Activated CD8-positive, alpha-beta memory T cell treated with anti-CD3 and anti-CD28 coated beads, Interleukin-2, amount 50 U/mL, for 4 hours (primary cell): ENCODE measurements around the gene BCKDHB.
"Not testable (repeated sequence)": the region's sequence is repeated elsewhere in the genome, so short reads cannot be mapped to it uniquely, and the experiment has no call there.

Experiments
- DNase-seq: peaks from one replicate; pipeline ENCODE4 v3.0.0-alpha.2; 2020

BCKDHB gene

DNA sequence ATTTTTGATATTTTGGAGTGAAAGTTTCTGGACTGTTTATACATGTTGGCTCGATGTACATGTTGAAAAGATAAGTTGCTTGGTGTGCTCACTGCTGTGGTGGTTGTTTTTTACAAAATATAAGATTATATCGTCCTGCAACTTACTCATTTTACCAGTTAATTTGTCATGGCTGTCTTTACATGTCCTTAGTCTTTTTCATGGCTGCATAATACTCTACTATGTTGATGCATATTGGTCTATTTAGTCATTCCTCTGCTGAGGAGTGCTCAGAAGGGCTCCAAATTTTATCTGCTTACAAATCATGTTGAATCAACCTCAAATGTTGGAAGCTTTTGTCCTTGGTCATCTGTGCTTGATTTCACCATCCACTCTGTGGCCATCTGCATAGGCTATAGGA, 164.6 kb downstream of the BCKDHB start:
- DNase-seq: no peak

DNA sequence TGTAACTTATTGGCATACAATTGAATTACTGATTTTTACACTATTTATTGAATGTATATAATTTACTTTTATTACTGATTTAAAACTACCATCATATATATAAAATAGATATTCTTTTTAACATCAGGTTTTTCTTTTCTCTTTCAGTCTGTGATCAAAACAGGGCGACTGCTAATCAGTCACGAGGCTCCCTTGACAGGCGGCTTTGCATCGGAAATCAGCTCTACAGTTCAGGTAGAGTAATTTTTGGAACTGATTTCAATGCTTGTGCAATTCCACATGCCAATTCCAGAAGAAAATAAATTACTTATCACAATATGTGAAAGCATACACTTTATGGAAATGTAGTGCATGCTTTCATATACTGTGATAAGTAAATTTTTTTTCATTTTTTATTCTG, 166.5 kb downstream of the BCKDHB start:
- DNase-seq: no peak

DNA sequence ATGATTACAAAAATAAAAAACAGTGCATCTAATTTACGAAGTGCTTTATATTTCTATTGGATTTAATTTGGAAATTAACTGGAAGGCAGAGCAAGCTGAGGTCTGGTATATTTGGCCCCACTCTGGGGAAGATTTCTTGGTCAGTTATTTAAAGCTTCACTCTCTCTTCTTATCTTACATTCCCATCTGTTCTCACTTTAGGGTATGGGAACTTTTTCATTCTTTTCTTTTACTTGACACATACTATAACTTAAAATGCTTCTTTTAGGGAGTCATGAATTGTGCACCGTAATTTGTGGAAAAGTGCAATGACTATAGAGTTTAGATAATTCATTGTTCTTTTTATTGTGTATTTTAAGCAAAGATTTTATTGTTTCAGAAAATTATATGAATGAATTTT, 170.4 kb downstream of the BCKDHB start:
- DNase-seq: no peak

DNA sequence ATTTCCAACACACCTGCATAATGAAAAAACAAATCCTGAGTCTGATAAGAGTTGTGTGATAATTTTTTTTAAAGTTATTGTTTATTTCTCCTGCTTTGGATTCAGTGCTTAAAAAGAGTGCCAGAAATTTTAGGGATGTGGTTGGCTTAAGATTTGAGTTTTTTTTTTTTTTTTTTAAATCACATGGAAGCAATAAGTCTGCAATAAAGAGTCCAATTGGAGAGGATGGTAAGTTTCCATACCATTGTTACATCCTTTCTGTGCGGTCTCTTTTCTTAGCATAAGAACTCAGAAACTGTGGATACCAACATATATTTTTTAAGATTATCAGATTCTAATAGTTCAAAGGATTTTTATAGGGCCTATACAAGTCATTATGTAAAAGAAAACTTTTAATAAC, 171.0 kb downstream of the BCKDHB start:
- no peak for DNase-seq

DNA sequence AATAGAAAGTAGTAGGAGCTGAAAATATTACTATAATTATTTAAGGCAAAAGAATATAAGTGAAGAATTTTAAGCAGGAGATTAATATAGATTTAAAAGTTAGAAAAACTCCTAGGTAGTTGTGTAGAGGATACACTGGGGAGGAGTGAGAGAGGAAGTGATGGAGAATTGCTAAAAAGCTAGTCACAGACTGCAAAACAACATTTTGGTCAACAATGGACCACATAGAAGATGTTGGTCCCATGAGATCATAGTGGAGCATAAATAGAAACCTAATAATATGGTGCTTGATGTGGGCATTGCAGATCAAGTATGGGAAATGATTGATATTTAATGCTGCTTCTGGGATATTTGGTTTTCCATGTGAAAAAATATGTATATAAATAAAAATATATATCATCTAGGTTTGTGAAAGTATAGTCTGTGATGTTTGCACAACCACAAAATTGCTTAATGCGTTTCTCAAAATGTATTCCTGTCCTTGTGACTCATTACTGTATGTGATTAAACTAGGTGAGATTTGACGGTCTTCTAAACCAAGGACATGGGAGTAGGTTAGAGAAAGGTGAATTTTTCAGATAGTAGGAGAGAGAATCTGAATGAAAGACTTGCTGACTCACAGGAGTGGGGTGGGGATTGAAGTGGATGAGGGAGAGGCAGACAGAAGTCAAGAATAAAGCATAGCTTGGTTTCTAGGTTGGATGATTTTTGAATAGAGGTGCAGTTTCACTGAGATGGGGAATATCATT, 174.0 kb downstream of the BCKDHB start:
- no peak for DNase-seq

DNA sequence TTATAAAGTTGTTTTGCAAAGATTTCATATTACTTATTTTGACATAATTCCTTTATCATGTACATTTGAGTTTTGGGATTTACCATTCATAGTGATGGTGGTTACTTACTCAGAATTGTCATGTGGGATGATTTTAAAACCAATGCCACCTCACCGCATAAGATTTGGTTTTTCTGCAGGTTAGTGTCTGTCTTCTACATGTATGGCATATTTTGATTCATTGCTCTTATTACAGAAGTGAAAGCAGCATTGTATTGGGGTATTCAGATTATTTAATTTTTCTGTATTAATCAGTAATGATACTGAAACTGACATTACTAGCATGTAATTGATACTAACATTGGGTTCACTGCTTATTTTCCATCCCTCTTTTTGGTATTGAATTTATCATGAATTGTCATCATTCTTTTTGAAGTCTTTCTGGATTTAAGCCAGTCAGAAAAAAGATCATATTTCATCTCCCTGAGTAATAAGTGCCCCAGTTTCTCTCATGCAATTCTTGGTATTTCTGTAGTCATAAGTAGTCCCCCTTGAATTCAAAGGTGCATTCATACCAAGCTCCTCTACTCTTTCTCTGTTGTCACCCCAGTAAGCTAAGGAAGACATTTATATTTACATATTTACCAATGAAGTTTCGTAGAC, 176.6 kb downstream of the BCKDHB start:
- no peak for DNase-seq

DNA sequence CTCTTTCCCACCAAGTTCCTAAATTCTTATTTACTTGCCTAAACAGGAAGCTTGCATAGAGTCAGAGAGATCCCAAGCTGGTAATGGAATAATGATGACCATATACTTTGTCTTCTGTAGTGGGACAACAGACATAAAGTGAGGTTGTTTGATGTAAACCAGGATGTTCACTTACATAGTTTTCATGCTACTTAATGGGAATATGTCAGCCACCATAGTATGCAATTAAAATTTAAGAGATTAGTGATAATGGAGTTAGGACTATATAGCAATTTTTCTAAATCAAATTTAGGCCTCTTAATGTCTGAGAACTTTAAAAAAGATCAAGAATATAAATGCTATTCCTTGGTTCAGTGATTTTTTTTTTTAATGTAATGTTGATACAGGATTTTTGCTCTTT, 180.6 kb downstream of the BCKDHB start:
- no peak for DNase-seq

DNA sequence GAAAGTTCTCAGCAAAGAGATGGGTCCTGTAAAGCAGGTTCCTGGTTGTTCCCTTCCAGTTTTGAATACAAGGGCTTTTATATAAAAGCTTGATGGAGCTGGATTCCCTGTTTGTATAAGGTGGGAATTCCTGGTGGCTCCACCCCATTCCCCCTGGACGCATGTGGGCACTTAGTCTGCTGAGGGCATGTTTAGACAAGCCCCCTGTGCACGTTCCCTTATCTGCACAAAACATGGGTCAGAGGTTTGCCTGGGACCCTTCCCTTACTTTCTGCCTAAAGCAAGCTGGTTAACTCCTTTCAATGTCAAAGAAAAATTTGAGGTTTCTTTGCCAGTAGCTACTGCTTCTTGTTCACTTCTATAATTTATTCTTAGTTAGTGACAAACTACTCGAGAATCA, 181.1 kb downstream of the BCKDHB start:
- no peak for DNase-seq

DNA sequence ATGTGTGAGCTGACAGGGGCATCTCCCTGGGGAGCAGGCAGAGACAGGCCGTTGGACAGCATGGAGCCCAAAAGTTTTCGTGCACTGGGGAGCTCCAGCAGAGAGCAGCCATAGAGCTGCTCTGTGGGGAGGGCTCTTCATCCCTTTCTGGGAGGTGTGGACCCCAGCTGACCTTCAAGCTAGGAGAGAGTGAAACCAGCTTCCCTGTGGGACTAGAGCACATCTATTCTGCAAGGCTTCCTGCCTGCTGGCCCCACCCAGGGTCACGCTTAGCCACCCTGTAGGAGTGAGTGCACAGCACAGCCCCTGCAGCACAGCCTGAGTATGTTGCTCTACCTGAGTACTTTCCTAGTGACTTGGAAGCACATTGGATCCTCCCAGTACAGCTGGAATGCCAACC, 183.3 kb downstream of the BCKDHB start:
- no peak for DNase-seq

DNA sequence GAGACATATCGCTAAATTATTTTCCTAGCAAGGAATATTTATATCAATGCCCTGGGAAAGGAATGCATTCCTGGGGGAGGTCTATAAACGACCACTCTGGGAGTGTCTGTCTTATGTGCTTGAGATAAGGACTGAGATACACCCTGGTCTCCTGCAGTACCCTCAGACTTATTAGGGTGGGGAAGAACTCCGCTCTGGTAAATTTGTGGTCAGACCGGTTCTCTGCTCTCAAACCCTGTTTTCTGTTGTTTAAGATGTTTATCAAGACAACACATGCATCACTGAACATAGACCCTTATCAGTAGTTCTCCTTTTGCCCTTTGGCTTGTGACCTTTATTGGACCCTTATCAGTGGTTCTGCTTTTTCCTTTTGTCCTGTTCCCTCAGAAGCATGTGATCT, 188.1 kb downstream of the BCKDHB start:
- not testable (repeated sequence) for DNase-seq

DNA sequence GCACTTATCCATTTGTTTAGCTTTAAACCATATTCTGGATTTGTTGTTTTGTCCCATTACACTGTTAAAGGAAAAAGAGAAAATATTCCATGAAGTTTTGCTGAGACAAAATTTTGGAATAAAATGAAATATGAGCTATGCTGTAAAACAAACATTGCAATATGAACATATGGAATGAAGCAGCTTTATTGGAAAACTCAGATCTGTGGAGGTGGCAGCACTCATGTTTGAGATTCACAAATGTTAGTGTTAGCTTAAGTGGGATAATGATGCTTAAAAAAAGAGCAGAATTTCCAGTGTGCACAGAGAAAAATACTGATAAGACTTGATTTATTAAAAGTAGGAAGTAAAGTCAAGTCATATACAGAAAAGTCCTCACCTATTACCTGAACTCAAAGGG, 196.2 kb downstream of the BCKDHB start:
- no peak for DNase-seq

DNA sequence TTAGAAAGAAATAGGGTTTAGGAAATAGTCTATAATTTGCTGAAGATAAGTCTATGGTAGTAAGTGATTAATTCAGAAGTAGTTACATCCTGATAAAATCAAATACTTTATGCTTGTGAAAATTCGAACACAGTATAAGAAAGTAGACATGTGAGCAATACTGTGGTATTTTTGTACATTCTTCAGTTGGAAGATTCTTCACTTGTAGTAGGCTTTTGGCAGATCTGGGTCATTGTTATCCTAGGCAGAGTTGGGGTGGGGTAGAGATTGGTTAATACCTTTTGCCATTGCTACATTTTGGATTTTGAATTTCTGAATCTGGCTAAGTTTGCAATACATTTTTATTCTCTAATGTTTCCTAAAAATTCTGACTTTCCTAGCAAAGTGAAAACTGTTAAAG, 197.5 kb downstream of the BCKDHB start:
- no peak for DNase-seq

DNA sequence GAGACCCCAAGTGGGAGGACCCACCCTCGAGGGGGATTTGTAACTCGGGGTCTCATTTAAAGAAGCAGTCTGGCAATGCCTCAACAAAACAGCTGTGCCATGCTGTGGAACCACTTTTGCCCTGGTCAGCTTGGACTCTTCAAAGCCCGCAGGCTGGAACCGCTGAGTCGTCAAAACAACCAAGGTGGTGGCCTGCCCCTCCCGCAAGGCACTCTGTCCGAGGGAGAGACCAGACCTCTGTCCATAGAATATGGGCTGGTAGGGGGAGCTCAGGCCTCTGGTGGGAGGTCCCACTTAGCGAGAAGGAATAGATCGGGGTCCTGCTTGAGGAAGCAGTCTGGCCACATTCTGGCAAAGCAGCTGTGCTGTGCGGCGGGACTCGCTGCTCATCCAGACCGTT, 208.1 kb downstream of the BCKDHB start:
- DNase-seq: no peak

DNA sequence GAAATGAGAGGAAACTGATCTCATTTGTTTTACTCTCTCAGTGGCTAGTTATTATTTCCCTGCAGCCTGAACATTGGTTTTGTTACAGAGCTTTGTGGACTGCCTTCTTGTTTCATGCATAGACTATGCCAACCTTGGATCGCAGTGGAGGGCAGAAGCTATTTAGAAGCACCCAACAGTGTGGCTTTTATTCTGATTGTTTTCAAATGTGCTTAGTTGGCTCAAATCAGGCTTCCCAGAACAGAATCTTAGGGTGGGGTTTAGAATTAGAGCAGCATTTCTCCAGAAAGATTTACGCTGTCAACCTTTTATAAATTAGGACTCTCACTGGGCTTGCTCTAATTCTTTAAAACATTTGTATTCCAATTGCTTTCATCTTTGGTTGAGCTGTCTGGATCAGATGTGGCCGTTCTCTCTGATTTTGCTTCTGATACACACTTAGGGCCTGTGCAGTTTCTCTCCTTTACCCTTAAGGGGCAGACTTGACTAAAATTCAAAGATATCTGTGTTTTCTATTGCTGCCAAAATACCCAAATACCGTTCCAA, 210.3 kb downstream of the BCKDHB start:
- no peak for DNase-seq

DNA sequence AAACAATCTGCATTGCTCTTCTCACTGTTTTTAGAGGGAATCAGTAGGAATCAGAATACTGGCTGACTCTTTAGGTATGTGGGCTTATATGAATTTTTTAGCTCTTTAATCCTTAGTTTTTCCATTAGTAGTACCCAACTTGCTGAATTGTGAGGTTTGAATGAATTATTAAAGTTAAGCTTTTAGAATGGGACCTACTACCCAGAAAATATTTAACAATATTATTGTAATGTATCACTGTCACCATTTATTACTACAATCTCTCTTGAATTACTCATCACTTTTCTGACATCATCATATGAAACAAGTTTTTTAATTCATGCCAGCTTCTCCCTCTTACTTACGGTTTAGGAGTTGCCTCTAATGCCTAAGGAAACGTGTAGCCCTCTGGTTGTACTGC, 212.7 kb downstream of the BCKDHB start:
- DNase-seq: no peak

DNA sequence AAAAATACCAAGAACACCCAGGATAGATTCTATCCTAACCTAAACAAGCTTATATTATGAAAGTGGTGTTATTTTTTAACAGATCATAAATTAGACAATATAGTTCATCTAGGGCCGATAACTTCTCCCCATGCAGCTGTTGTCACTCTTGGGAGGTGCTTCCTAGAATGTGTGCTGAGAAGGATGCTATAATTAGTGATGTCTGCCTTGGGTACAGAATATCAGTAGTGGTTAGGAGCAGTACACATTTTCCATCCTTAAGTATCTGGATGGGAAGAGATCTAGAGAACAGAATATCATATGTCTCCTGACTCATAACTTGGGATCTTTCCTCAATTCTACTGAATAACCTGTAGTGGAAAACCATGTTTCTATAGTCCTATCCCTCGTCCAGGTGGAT, 214.5 kb downstream of the BCKDHB start:
- no peak for DNase-seq

DNA sequence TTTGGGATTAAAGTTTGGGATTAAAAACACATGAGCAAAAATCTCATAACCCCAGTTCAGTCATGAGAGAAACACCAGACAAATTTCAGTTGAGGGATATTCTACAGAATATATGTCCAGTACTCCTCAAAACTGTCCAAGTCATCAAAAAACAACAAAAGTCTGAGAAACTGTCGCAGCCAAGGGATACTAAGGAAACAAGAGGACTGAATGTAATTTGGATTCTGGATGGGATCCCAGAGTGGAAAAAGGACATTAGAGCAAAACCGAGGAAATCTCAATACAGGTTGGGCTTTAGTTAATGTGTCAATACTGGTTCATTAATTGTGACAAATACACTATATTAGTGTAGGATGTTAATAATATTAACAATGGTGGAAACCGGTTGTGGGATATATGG, 219.3 kb downstream of the BCKDHB start:
- DNase-seq: no peak

DNA sequence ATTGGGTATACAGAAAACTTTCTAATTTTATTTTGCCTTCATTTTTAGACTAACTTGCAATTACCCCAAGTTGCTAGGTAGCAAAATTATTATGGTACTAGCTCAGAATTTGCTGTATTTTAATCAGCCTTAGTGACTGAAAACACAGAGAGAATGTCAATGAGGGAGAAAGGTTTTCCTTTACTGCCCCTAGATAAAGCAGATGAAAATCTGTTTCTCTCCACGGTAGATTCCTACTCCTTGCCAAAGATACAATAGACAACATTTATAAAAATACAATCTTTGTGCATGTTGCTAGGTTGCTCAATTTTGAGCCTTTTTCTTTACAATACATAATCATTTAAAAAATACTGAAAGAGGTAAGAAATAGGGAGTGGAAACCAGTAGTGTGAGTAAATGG, 222.2 kb downstream of the BCKDHB start:
- DNase-seq: no peak

DNA sequence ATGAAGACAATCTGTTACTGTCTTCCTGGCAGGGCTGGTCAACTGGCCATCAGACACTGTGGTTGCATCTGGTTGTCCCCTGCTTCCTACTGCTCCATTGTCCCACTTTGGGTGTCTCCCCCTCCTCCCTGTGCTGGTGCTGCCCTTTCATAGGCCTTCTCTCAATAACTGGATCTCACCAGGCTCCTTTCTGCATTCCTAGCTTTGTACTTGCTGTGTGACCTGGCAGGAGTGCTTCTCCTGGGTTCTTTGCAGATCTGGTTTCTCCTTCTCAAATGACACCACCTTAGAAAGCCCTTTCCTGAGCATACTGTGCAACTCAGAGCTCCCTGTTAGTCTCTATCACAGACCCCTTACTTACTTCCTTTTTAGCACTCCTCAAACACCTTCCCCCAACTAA, 223.0 kb downstream of the BCKDHB start:
- no peak for DNase-seq

DNA sequence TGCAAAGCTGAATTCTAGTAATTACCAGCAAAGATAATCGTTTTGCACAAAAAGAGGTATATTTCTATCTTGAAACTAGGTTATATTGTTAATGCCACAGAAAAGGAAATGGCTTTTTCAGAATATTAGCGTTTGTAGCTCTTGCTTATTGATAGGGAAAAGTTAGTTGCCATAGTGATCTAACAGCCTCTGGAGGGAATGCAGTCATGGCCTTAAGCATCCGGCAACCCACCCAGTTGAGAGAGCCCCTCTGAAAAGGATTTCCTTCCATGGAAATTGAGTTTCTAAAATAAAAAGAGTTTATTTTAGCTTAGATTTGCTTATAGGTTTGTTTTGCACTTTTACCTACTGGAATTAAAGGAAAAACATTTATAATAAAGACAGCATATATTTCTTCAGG, 224.5 kb downstream of the BCKDHB start:
- no peak for DNase-seq

DNA sequence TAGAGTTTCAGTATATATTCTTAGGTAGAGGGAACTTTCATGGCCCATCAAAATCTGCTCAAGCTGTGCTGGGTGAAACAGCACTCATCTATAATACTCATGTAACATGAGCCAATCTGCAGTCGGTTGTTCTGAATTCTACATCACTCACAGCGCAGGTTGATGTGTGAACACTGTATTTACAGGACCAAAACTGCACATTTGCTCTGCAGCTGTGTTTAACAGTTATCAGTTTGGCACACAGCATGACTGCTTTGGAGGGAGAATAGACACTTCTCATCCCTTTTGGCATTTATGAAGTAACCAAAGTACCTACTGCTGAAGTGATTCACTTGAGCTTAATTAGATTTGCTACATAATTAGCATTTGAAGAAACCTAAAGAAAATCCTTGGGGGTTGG, 225.1 kb downstream of the BCKDHB start:
- DNase-seq: no peak

DNA sequence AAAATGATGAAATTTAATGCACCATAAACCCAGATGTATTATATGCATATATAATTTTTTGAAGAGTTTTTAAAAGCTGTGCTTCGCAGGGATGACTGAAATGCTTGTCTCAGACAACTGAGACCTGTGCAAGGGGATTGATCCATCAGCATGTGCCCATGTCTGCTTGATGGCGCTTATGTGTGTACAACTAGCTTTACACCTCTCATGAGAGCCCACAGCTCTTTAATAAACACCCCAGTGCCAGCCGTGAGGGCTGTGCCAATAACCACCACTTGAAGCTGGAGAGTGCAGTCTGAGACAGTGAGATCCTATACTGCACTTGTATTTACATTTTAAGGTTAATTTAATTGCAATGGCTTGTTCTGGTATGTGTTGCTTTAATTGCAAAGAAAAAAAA, 225.5 kb downstream of the BCKDHB start:
- no peak for DNase-seq

DNA sequence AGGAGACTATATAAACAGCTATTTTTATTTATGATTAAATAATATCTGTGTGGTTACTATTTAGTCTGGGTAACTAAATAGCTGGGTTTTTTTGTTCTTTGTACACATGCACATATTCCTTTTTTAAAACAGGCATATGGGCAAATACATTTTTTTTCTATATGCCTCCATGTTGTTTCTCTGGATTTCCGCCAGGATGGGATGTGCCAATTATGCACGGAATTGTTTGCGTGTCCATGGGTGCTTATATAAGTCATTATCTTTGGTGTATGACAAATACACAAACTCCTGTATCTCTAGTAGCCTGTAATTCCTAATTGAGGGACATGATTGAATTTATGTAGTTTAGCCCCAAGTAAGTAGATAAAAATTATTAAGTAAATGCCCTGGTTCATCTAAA, 226.9 kb downstream of the BCKDHB start:
- DNase-seq: no peak

DNA sequence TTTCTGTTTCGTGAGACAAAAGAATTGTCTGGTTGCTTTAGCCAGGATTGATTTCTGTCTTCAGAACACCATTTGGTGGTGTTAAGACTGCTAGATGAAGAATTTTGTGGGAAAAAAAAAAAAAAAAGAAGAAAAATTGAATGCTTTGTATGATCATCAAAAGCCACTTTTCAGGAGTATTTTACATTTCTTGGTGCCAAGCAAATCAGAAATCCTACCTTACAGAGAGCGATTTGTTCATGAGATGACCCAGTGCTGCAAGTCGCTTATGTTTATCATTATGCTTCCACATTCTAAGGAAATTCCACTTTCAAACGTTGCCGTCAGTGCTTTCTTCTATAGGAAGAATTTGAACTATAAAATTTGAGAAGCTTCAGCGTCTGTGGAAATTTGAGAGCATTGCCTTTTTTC, 228.7 kb downstream of the BCKDHB start:
- no peak for DNase-seq

DNA sequence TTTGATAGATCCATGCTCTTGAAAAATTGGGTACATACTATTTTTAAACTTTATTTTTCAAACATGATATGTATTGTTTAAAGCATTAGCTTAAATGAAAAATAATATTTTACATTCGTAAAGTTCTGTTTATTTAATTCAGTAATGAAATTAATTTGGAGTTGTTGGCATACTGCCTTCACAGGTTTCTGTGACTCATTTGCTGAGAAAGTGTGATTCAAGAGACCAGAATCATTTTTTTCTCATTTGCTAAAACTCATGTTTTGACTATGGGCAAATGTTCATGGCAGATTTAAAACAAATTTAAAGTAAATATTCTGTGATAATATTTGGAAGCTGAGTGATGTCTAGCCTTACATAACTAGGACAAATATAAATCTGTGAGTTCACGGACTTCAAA, 230.4 kb downstream of the BCKDHB start:
- no peak for DNase-seq
